ENCODE measurements around the gene MCTP1.

MCTP1 gene

GRCh38 chr5:94888674-94889073 lies 396.2 kb downstream of the MCTP1 start:
- ATAC-seq (ENCODE audit: low read depth), result no peak
- DNase-seq (ENCODE audit: low spot score), result no peak
- no peaks in the 10 kb centered on the region for H3K4me1 ChIP-seq (ENCODE audit: insufficient read depth, poor library complexity, severe bottlenecking)
- TF ChIP-seq CTCF (IDR thresholded peaks at IDR 0.05; ENCODE audit: poor library complexity, severe bottlenecking), result no peak
- no peak overlapping the region for H3K4me3 ChIP-seq (ENCODE audit: severe bottlenecking)
- H3K27me3 ChIP-seq (ENCODE audit: insufficient read depth, poor library complexity, severe bottlenecking), result no peaks in the 10 kb centered on the region
- H3K36me3 ChIP-seq (ENCODE audit: low read depth), result no peaks in the 10 kb centered on the region
- H3K27ac ChIP-seq (ENCODE audit: poor library complexity, severe bottlenecking), result no peak overlapping the region
- H3K9me3 ChIP-seq (ENCODE audit: severe bottlenecking), result no peaks in the 10 kb centered on the region

- no peak for ATAC-seq (ENCODE audit: low read depth)
- Histone ChIP-seq H3K4me1 (ENCODE audit: insufficient read depth, poor library complexity, severe bottlenecking) (no peaks in the 10 kb centered on the region), H3K27me3 (ENCODE audit: insufficient read depth, poor library complexity, severe bottlenecking) (no peaks in the 10 kb centered on the region), H3K4me3 (ENCODE audit: severe bottlenecking) (no peak overlapping the region), H3K9me3 (ENCODE audit: severe bottlenecking) (no peaks in the 10 kb centered on the region), H3K36me3 (ENCODE audit: low read depth) (no peaks in the 10 kb centered on the region), H3K27ac (ENCODE audit: poor library complexity, severe bottlenecking) (no peak overlapping the region)
- no peak for DNase-seq (ENCODE audit: low spot score)
- no peak for TF ChIP-seq CTCF (IDR thresholded peaks at IDR 0.05; ENCODE audit: poor library complexity, severe bottlenecking)
These were observed 399.0 kb downstream of the MCTP1 start for GRCh38 chr5:94885931-94886330.

- ATAC-seq (ENCODE audit: low read depth) (no peak), DNase-seq (ENCODE audit: low spot score) (no peak)
- Histone ChIP-seq H3K36me3 (ENCODE audit: low read depth) (no peaks in the 10 kb centered on the region), H3K27ac (ENCODE audit: poor library complexity, severe bottlenecking) (no peak overlapping the region), H3K27me3 (ENCODE audit: insufficient read depth, poor library complexity, severe bottlenecking) (no peaks in the 10 kb centered on the region), H3K4me1 (ENCODE audit: insufficient read depth, poor library complexity, severe bottlenecking) (no peaks in the 10 kb centered on the region), H3K4me3 (ENCODE audit: severe bottlenecking) (no peak overlapping the region), H3K9me3 (ENCODE audit: severe bottlenecking) (no peaks in the 10 kb centered on the region)
- no peak for TF ChIP-seq CTCF (IDR thresholded peaks at IDR 0.05; ENCODE audit: poor library complexity, severe bottlenecking)
These were observed 400.6 kb downstream of the MCTP1 start for GRCh38 chr5:94884311-94884710.

- no peaks in the 10 kb centered on the region for H3K9me3 ChIP-seq (ENCODE audit: severe bottlenecking)
- H3K36me3 ChIP-seq (ENCODE audit: low read depth), result no peaks in the 10 kb centered on the region
- ATAC-seq (ENCODE audit: low read depth) (no peak), DNase-seq (ENCODE audit: low spot score) (no peak)
- no peak overlapping the region for H3K27ac ChIP-seq (ENCODE audit: poor library complexity, severe bottlenecking)
- peaks cover 5% of the 10 kb centered on the region for H3K27me3 ChIP-seq (ENCODE audit: insufficient read depth, poor library complexity, severe bottlenecking)
- no peaks in the 10 kb centered on the region for H3K4me1 ChIP-seq (ENCODE audit: insufficient read depth, poor library complexity, severe bottlenecking)
- no peak for TF ChIP-seq CTCF (IDR thresholded peaks at IDR 0.05; ENCODE audit: poor library complexity, severe bottlenecking)
- no peak overlapping the region for H3K4me3 ChIP-seq (ENCODE audit: severe bottlenecking)
These were observed 412.4 kb downstream of the MCTP1 start for GRCh38 chr5:94872526-94872925.

GRCh38 chr5:94870511-94871183 lies 414.2 kb downstream of the MCTP1 start:
- H3K9me3 ChIP-seq (ENCODE audit: severe bottlenecking), result no peaks in the 10 kb centered on the region
- H3K27me3 ChIP-seq (ENCODE audit: insufficient read depth, poor library complexity, severe bottlenecking), result peaks cover 5% of the 10 kb centered on the region
- ATAC-seq (ENCODE audit: low read depth) (no peak), DNase-seq (ENCODE audit: low spot score) (no peak)
- H3K36me3 ChIP-seq (ENCODE audit: low read depth), result no peaks in the 10 kb centered on the region
- H3K4me3 ChIP-seq (ENCODE audit: severe bottlenecking), result no peak overlapping the region
- no peaks in the 10 kb centered on the region for H3K4me1 ChIP-seq (ENCODE audit: insufficient read depth, poor library complexity, severe bottlenecking)
- TF ChIP-seq CTCF (IDR thresholded peaks at IDR 0.05; ENCODE audit: poor library complexity, severe bottlenecking), result no peak
- no peak overlapping the region for H3K27ac ChIP-seq (ENCODE audit: poor library complexity, severe bottlenecking)

All from RWPE2 (cell line).